Liver (tissue), 3 donors: ENCODE data around the gene TOB1.

ENCODE experiments used
- CTCF ChIP-seq: fragments of 150-350 bp; IDR thresholded peaks from 2 replicates; pipeline ENCODE4 v1.5.1; 2017; ENCODE audit warnings: improper control_type of control experiment, low read depth, low read length; ENCODE audit not compliant: missing input control
- EGR1 ChIP-seq, 2 donors: IDR thresholded peaks; 2 replicates each; pipeline ENCODE4 v1.6.1; 2016 to 2018; ENCODE audit warnings: antibody characterized with exemption in 2 of 2, low read depth in 2 of 2
- GABPA ChIP-seq, 2 donors: IDR thresholded peaks in 1 of 2; conservative IDR thresholded peaks in 1 of 2; 2 replicates each; pipeline ENCODE4 v1.6.1; 2016; ENCODE audit warnings: antibody characterized with exemption in 2 of 2, mild to moderate bottlenecking in 1 of 2, moderate library complexity in 1 of 2
- REST ChIP-seq: IDR thresholded peaks from 2 replicates; pipeline ENCODE4 v1.6.1; 2016; ENCODE audit warnings: antibody characterized with exemption, mild to moderate bottlenecking
- RXRA ChIP-seq, 2 donors: IDR thresholded peaks; 2 replicates each; pipeline ENCODE4 v1.6.1; 2017 to 2018; ENCODE audit warnings: antibody characterized with exemption in 2 of 2, mild to moderate bottlenecking in 1 of 2
- YY1 ChIP-seq: IDR thresholded peaks from 2 replicates; pipeline ENCODE4 v1.6.1; 2016; ENCODE audit warnings: antibody characterized with exemption, mild to moderate bottlenecking
- ZBTB33 ChIP-seq: IDR thresholded peaks from 2 replicates; pipeline ENCODE4 v1.6.1; 2016; ENCODE audit warnings: antibody characterized with exemption
- donor health status: healthy.
- donor health status: healthy.

GRCh38 chr17:50861334-50861676, 4.8 kb downstream of the TOB1 start:
- TF ChIP-seq CTCF (no peak), REST (no peak), GABPA (IDR thresholded peaks at IDR 0.05 in 1 of 2, conservative IDR thresholded peaks at IDR 0.05 in 1 of 2) (no peak), RXRA (IDR thresholded peaks at IDR 0.05) (peak in 1 of 2 donors; percentile 7), ZBTB33 (no peak), EGR1 (IDR thresholded peaks at IDR 0.05; ENCODE audit: low read depth in 2 of 2) (no peak), YY1 (peak; percentile 7)
